ENCODE measurements around the gene SLC22A16.

Gene SLC22A16

GRCh38 chr6:110482774-110483400 lies 6.5 kb upstream of the SLC22A16 start:
- no peak for DNase-seq (ENCODE audit: low spot score)
- ChIA-PET POLR2A (ENCODE audit: low non-redundant PET) (no interaction called here), CTCF (interaction anchor here (0.6 to 0.7 kb wide), 8 partner anchors 24 to 1567 kb away, joined by 3 to 5 read pairs (median 3); no protein-coding TSS in a partner anchor)
- H3K27ac ChIP-seq: no peak overlapping the region
- no peak for TF ChIP-seq CTCF (conservative IDR thresholded peaks at IDR 0.05; ENCODE audit: low read depth)

- no peak for DNase-seq (ENCODE audit: low spot score)
- no peak for TF ChIP-seq CTCF (conservative IDR thresholded peaks at IDR 0.05; ENCODE audit: low read depth)
- ChIA-PET CTCF (no interaction called here), POLR2A (ENCODE audit: low non-redundant PET) (no interaction called here)
- H3K27ac ChIP-seq: no peak overlapping the region
Measured at GRCh38 chr6:110481081-110481480, 4.7 kb upstream of the SLC22A16 start.

- H3K27ac ChIP-seq: no peak overlapping the region
- no peak for TF ChIP-seq CTCF (conservative IDR thresholded peaks at IDR 0.05; ENCODE audit: low read depth)
- CTCF ChIA-PET: interaction anchor here (0.6 kb wide), 1 partner anchor 9 kb away, joined by 4 read pairs; no protein-coding TSS in a partner anchor
- POLR2A ChIA-PET (ENCODE audit: low non-redundant PET): no interaction called here
- DNase-seq (ENCODE audit: low spot score): no peak
Measured at GRCh38 chr6:110475066-110475653, 1.3 kb downstream of the SLC22A16 start.

GRCh38 chr6:110474500-110474899 lies 1.9 kb downstream of the SLC22A16 start:
- POLR2A ChIA-PET (ENCODE audit: low non-redundant PET): no interaction called here
- no peak overlapping the region for H3K27ac ChIP-seq
- CTCF ChIA-PET: no interaction called here
- no peak for DNase-seq (ENCODE audit: low spot score)
- no peak for TF ChIP-seq CTCF (conservative IDR thresholded peaks at IDR 0.05; ENCODE audit: low read depth)

GRCh38 chr6:110472739-110473138 lies 3.7 kb downstream of the SLC22A16 start:
- no peak for TF ChIP-seq CTCF (conservative IDR thresholded peaks at IDR 0.05; ENCODE audit: low read depth)
- no peak overlapping the region for H3K27ac ChIP-seq
- DNase-seq (ENCODE audit: low spot score): no peak
- ChIA-PET POLR2A (ENCODE audit: low non-redundant PET) (no interaction called here), CTCF (interaction anchor here (0.7 kb wide), 1 partner anchor 476 kb away, joined by 3 read pairs; no protein-coding TSS in a partner anchor)

- no peak for TF ChIP-seq CTCF (conservative IDR thresholded peaks at IDR 0.05; ENCODE audit: low read depth)
- POLR2A ChIA-PET (ENCODE audit: low non-redundant PET): no interaction called here
- CTCF ChIA-PET: no interaction called here
- no peak for DNase-seq (ENCODE audit: low spot score)
- no peak overlapping the region for H3K27ac ChIP-seq
Measured at GRCh38 chr6:110471726-110472365, 4.6 kb downstream of the SLC22A16 start.

All from RWPE1 (cell line).